IMR-90 (cell line): Measurements from ENCODE around the gene ERVMER34-1. TPM values are rescaled to one million over a fixed set of nuclear protein-coding genes. Genes with fewer than 3 reads are reported as not detected.

ENCODE experiments used
- ATAC-seq: fragments of 200-7000 bp; cut with Tn5 transposase; 2 replicates; pipeline ENCODE4 v1.9.1; 2020; ENCODE audit warnings: low read depth, mild to moderate bottlenecking, moderate library complexity
- BruUV-seq: library from RNA; stranded (reverse); fragments of 400-500 nt; replicated peaks from 2 replicates; lab custom pipeline; 2021; lab: Mats Ljungman, UMichigan
- CTCF ChIA-PET: fragments of 300-600 bp; formaldehyde crosslinking; extraction: SDS; loops from one replicate; lab custom pipeline; 2021; ENCODE audit warnings: antibody characterized with exemption; lab: Yijun Ruan, JAX
- POLR2A ChIA-PET: fragments of 300-600 bp; sonication (Branson Sonifier 250); formaldehyde crosslinking; loops from one replicate; lab custom pipeline; 2022; ENCODE audit warnings: antibody characterized with exemption; ENCODE audit not compliant: unreplicated experiment; lab: Charles Lee
- DNase-seq: peaks from one replicate; pipeline ENCODE4 v3.0.0; 2013
- H2AFZ ChIP-seq: replicated peaks from 2 replicates; pipeline ENCODE3; 2013; ENCODE audit warnings: low read length, mild to moderate bottlenecking; ENCODE audit not compliant: poor library complexity
- H2AK5ac ChIP-seq: 2 replicates; pipeline ENCODE4 v1.6.1; 2013; ENCODE audit warnings: low read depth, low read length, inconsistent platforms
- H2AK9ac ChIP-seq: replicated peaks from 2 replicates; pipeline ENCODE3; 2013; ENCODE audit warnings: mild to moderate bottlenecking, low read depth, low read length, moderate library complexity; ENCODE audit not compliant: poor library complexity
- H2BK120ac ChIP-seq: 2 replicates; pipeline ENCODE4 v1.6.1; 2013; ENCODE audit warnings: low read depth, low read length, inconsistent platforms
- H2BK15ac ChIP-seq: 3 replicates; pipeline ENCODE4 v1.6.1; 2013; ENCODE audit warnings: low read depth, low read length, inconsistent platforms
- H2BK20ac ChIP-seq: 2 replicates; pipeline ENCODE4 v1.6.1; 2013; ENCODE audit warnings: low read depth, mild to moderate bottlenecking, inconsistent platforms, low read length, moderate library complexity
- H2BK5ac ChIP-seq: 2 replicates; pipeline ENCODE4 v1.6.1; 2013; ENCODE audit warnings: mild to moderate bottlenecking, low read depth, low read length, inconsistent platforms; ENCODE audit not compliant: poor library complexity, severe bottlenecking
- H3K14ac ChIP-seq: replicated peaks from 2 replicates; pipeline ENCODE4 v1.6.1; 2013; ENCODE audit warnings: low read depth, low read length, inconsistent platforms
- H3K18ac ChIP-seq: 2 replicates; pipeline ENCODE4 v1.6.1; 2013; ENCODE audit warnings: low read depth, low read length, control low read depth
- H3K23ac ChIP-seq: 2 replicates; pipeline ENCODE4 v1.6.1; 2013; ENCODE audit warnings: low read depth, low read length, inconsistent platforms
- H3K27ac ChIP-seq: 2 replicates; pipeline ENCODE4 v1.5.1; 2013; ENCODE audit warnings: mild to moderate bottlenecking, control low read depth, low read length; ENCODE audit not compliant: insufficient read depth
- H3K27me3 ChIP-seq: 2 replicates; pipeline ENCODE4 v1.6.1; 2013; ENCODE audit warnings: low read length; ENCODE audit not compliant: control insufficient read depth, insufficient read depth
- H3K36me3 ChIP-seq: 2 replicates; pipeline ENCODE4 v1.6.1; 2013; ENCODE audit warnings: low read length, mixed read lengths; ENCODE audit not compliant: control insufficient read depth, insufficient read depth
- H3K4ac ChIP-seq: 2 replicates; pipeline ENCODE4 v1.6.1; 2013; ENCODE audit warnings: low read depth, low read length, inconsistent platforms
- H3K4me1 ChIP-seq: 2 replicates; pipeline ENCODE4 v1.6.1; 2013; ENCODE audit warnings: low read length, mixed read lengths; ENCODE audit not compliant: control insufficient read depth, insufficient read depth
- H3K4me2 ChIP-seq: 2 replicates; pipeline ENCODE4 v1.6.1; 2013; ENCODE audit warnings: low read depth, mild to moderate bottlenecking, control low read depth, low read length, moderate library complexity
- H3K4me3 ChIP-seq: 2 replicates; pipeline ENCODE4 v1.5.1; 2013; ENCODE audit warnings: low read depth, mild to moderate bottlenecking, control low read depth, low read length, moderate library complexity; ENCODE audit not compliant: insufficient read depth
- H3K56ac ChIP-seq: 2 replicates; pipeline ENCODE4 v1.6.1; 2013; ENCODE audit warnings: low read length, inconsistent platforms; ENCODE audit not compliant: insufficient read depth; ENCODE audit errors: extremely low read depth
- H3K79me1 ChIP-seq, 2 experiments: 2 replicates each; pipeline ENCODE4 v1.6.1; 2013; ENCODE audit warnings: low read length in 2 of 2, inconsistent platforms in 1 of 2, low read depth in 1 of 2
- H3K9ac ChIP-seq: 2 replicates; pipeline ENCODE4 v1.6.1; 2013; ENCODE audit warnings: low read depth, low read length, control low read depth
- H3K9me1 ChIP-seq: 2 replicates; pipeline ENCODE4 v1.6.1; 2013; ENCODE audit warnings: low read length, inconsistent platforms; ENCODE audit not compliant: insufficient read depth
- H3K9me3 ChIP-seq: 2 replicates; pipeline ENCODE4 v1.6.1; 2013; ENCODE audit warnings: low read length; ENCODE audit not compliant: control insufficient read depth, insufficient read depth
- H4K20me1 ChIP-seq: 2 replicates; pipeline ENCODE4 v1.6.1; 2013; ENCODE audit warnings: low read length, inconsistent platforms; ENCODE audit not compliant: insufficient read depth
- H4K5ac ChIP-seq: 2 replicates; pipeline ENCODE4 v1.6.1; 2013; ENCODE audit warnings: mild to moderate bottlenecking, low read depth, low read length, control low read depth
- H4K8ac ChIP-seq, 2 experiments: 2 replicates each; pipeline ENCODE4 v1.6.1; 2013; ENCODE audit warnings: low read depth in 2 of 2, low read length in 2 of 2, control low read depth in 1 of 2, inconsistent platforms in 1 of 2
- H4K91ac ChIP-seq: 2 replicates; pipeline ENCODE4 v1.6.1; 2013; ENCODE audit warnings: low read depth, low read length, inconsistent platforms; ENCODE audit not compliant: insufficient read depth
- CTCF ChIP-seq: conservative IDR thresholded peaks from 2 replicates; pipeline ENCODE4 v1.5.1; 2012; ENCODE audit warnings: mild to moderate bottlenecking, low read depth, low read length, improper control_type of control experiment
- FOS ChIP-seq: fragments of 150-350 bp; IDR thresholded peaks from 2 replicates; pipeline ENCODE4 v1.6.1; 2016; ENCODE audit warnings: low read depth, low read length
- MAFK ChIP-seq: IDR thresholded peaks from 2 replicates; pipeline ENCODE4 v1.6.1; 2012; ENCODE audit warnings: low read depth, low read length, improper control_type of control experiment
- MXI1 ChIP-seq: IDR thresholded peaks from 2 replicates; pipeline ENCODE4 v1.6.1; 2012; ENCODE audit warnings: low read depth, mild to moderate bottlenecking, low read length, moderate library complexity, borderline replicate concordance
- NFE2L2 ChIP-seq: fragments of 150-350 bp; IDR thresholded peaks from 2 replicates; pipeline ENCODE4 v1.6.1; 2016; ENCODE audit warnings: low read depth, mild to moderate bottlenecking, low read length
- RFX5 ChIP-seq: IDR thresholded peaks from 2 replicates; pipeline ENCODE4 v1.8.0; 2012; ENCODE audit warnings: low read depth, mild to moderate bottlenecking, low read length, moderate library complexity
- SMC3 ChIP-seq: fragments of 150-350 bp; IDR thresholded peaks from 2 replicates; pipeline ENCODE4 v1.6.1; 2016; ENCODE audit warnings: low read depth, mild to moderate bottlenecking, antibody characterized with exemption, low read length, moderate library complexity
- USF2 ChIP-seq: fragments of 150-350 bp; IDR thresholded peaks from 2 replicates; pipeline ENCODE4 v1.6.1; 2017; ENCODE audit warnings: mild to moderate bottlenecking, antibody characterized with exemption, low read length, low read depth
- WGBS, 2 experiments: methylation state at CpG; one replicate each; pipeline versions ENCODE4 v1.1.5 to v1.1.7; 2013; ENCODE audit warnings: missing lambda C conversion rate in 2 of 2; ENCODE audit not compliant: insufficient read length in 1 of 2; ENCODE audit errors: extremely low coverage in 2 of 2; 5-methylcytosine and 5-hydroxymethylcytosine counted together
- dilution Hi-C: fragments of 300-500 bp; cut with HindIII; formaldehyde crosslinking; loops from one replicate; pipeline ENCODE4 v1.14.3; 2018; ENCODE audit warnings: low sequenced_read_pairs; ENCODE audit not compliant: unreplicated experiment
- in situ Hi-C: fragments of 300-500 bp; cut with MboI; formaldehyde crosslinking; loops from 3 replicates; pipeline ENCODE4 v1.14.3; 2019; ENCODE audit warnings: low sequenced_read_pairs, inconsistent platforms, mixed read lengths
- intact Hi-C: fragments of 100-400 bp; cut with micrococcal nuclease; formaldehyde crosslinking; loops from 2 replicates; pipeline ENCODE4 v1.10.0; 2022
- polyA plus RNA-seq, 3 experiments: library from polyadenylated mRNA; depleted of rRNA; stranded (reverse); fragments of >200 nt; gene quantifications; 2 replicates each; pipeline ENCODE4 v1.2.3, GENCODE V29; 2012; ENCODE audit warnings: low replicate concordance in 1 of 3
- total RNA-seq: library from RNA; depleted of rRNA; stranded (reverse); fragments of >200 nt; gene quantifications from 2 replicates; pipeline ENCODE4 v1.2.3, GENCODE V29; 2012

Gene ERVMER34-1
- total and polyA plus RNA-seq, 2 of the 4 experiments (the other 2 are of a cell fraction): not detected

GRCh38 chr4:52704133-52704532 lies 47.1 kb downstream of the ERVMER34-1 start:
- Histone ChIP-seq H3K4me1 (no peaks in the 10 kb centered on the region), H3K27me3 (no peaks in the 10 kb centered on the region; the same call in 1 of the 2 replicates), H2BK120ac (no peak overlapping the region), H2BK5ac (no peak overlapping the region), H3K23ac (no peak overlapping the region), H4K8ac (no peak overlapping the region), H3K56ac (no peak overlapping the region), H3K79me1 (no peaks in the 10 kb centered on the region), H3K4me2 (no peak overlapping the region), H4K5ac (no peak overlapping the region), H2BK15ac (no peak overlapping the region), H2AK5ac (no peak overlapping the region), H3K36me3 (no peaks in the 10 kb centered on the region), H2AK9ac (no peak overlapping the region), H3K4ac (no peak overlapping the region), H2BK20ac (no peak overlapping the region), H3K27ac (no peak overlapping the region), H3K18ac (no peak overlapping the region), H3K4me3 (no peak overlapping the region), H3K9me3 (no peaks in the 10 kb centered on the region), H3K9me1 (no peaks in the 10 kb centered on the region), H4K20me1 (no peaks in the 10 kb centered on the region), H3K14ac (no peak overlapping the region), H2AFZ (no peak overlapping the region), H4K91ac (no peak overlapping the region), H3K9ac (no peak overlapping the region)
- DNase-seq (peak; percentile 15), ATAC-seq (no peak)
- BruUV-seq: no TSS peak
- no CpG with 5 or more reads among the region's 1 CpG for WGBS, 2 experiments
- ChIA-PET CTCF (interaction anchor here (1.1 kb wide), 1 partner anchor 158 kb away, joined by 4 read pairs; no protein-coding TSS in a partner anchor), POLR2A (interaction anchor here (1.0 kb wide), 1 partner anchor 8 kb away, joined by 3 read pairs; no protein-coding TSS in a partner anchor)
- dilution Hi-C loops: no loop called here
- intact Hi-C loops: no loop called here
- TF ChIP-seq SMC3 (no peak), FOS (no peak), NFE2L2 (no peak), CTCF (no peak), MXI1 (no peak), USF2 (no peak), MAFK (no peak), RFX5 (no peak)
- in situ Hi-C loops: no loop called here
